GM12873 (cell line): Measurements from ENCODE around the gene TP53AIP1.

ENCODE experiments used
- CTCF ChIP-seq: IDR thresholded peaks from 2 replicates; pipeline ENCODE4 v1.5.1; 2012; ENCODE audit warnings: low read depth, mild to moderate bottlenecking, moderate library complexity, low read length, control low read depth; ENCODE audit not compliant: insufficient read depth; ENCODE audit errors: missing control alignments

TP53AIP1 gene

GRCh38 chr11:128917144-128917724 is 25.4 kb downstream of the TP53AIP1 start:
- no peak for TF ChIP-seq CTCF

DNA sequence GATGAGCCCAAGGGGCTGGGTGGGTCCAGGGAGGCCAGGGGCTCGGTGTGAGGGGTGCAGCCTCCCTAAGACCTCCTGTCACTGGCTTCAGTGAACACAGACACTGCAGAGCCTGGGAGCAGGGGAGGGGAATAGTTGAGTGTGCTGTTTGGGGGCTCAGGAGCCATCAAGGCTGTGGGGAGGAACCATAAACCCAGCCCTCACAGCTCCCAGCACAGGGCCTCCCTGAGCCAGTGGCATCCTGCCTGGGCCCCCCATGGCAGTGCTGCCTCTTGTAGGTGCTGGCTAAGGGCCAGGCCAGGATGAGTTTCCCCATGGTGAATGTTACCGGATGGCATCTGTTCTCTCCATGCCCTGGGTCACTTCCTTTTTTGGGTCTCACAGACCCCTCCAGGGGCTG is 26.0 kb downstream of the TP53AIP1 start:
- no peak for TF ChIP-seq CTCF

DNA sequence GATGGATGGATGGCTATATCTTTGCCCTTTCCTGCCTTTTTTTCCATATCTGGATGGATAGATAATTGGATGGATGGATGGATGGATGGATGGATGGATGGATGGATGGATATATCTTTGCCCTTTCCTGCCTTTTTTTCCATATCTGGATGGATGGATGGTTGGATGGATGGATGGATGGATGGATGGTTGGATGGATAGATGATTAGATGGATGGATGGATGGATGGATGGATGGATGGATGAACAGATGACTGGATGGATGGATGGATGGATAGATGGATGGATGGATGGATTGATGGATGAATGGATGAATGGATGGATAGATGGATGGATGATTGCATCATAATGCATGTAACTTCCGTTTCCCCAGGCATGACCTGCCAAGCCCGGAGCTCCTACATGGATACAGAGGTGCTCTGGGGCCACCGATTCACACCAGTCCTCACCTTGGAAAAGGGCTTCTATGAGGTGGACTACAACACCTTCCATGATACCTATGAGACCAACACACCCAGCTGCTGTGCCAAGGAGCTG is 26.6 kb downstream of the TP53AIP1 start:
- no peak for TF ChIP-seq CTCF

DNA sequence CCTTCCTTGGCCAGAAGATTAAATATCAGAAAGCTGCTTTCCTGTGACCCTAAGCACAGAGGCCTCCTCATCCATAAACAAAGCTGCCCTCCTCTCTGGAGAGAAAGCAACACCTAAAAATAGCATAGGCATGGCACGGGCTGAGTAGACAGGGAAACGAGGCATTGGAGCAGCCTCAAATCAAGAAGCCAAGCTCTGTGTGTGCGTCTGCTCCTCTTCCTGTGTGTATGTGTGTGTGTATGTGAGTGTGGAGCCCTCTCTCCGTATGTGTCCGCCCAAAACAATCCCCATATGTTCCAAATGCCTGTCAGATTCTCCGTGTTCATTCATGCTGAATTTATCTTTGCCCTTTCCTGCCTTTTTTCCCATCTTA is 27.5 kb downstream of the TP53AIP1 start:
- TF ChIP-seq CTCF, result no peak

DNA sequence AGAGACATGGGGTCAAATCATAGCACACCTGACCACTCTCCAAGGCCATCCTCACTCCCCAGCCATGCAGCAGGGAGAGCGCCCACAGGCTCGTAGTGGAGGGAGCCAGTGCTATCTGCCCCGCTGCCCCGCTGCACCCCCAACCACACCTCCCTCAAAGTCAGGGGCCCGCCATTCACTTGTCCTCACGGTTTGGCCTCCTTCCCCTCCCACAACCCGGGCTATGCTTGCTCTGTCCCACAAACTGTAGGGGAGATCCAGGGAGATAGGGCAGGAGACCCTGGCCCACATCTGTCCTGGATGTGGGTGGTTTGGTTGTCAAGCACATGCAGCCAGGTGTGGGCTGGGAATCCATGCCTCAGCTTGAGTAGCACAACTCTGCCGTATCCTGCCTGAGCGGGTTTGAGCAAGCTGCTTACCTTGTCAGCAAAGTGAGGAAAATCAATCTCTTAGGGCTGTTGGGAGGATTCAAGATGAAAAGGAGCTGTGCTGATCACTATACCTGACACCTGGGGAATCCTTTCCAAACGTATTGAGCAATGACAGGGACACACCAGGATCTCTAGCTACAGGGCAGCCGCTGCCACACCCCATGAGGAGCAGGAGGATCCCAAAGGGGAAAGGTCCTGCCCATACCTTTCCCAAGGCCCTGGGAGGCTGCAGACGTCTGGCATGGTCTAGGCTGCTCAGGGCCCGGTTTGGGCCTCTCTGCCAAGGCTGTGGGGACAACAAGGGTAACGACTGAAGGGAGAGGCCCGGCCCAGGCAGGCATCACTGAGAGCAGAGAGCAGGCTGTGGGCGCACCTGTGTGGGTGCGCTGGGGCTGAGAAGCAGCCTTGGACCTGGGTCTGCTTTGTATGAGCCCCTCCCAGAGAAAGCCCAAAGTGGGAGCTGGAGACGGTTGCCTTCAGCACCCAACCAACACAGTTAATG is 28.2 kb downstream of the TP53AIP1 start:
- no peak for TF ChIP-seq CTCF

GRCh38 chr11:128913806-128914205 is 28.9 kb downstream of the TP53AIP1 start:
- no peak for TF ChIP-seq CTCF

- no peak for TF ChIP-seq CTCF
These were observed 31.0 kb downstream of the TP53AIP1 start for GRCh38 chr11:128911701-128912100.
